ENCODE data around the gene NAV2.

- TF ChIP-seq EZH2 (IDR thresholded peaks at IDR 0.05): no peak
- no peak for TF ChIP-seq YY1 (IDR thresholded peaks at IDR 0.05; ENCODE audit: extremely low read depth, insufficient replicate concordance, low read depth, low read length)
- TF ChIP-seq CTCF (IDR thresholded peaks at IDR 0.05 in 2 of 3, conservative IDR thresholded peaks at IDR 0.05 in 1 of 3; ENCODE audit: borderline replicate concordance in 1 of 3, insufficient read depth in 1 of 3, low read depth in 2 of 3, low read length in 2 of 3): no peak
- TF ChIP-seq SIN3A (IDR thresholded peaks at IDR 0.05; ENCODE audit: low read depth): no peak
Measured at GRCh38 chr11:19819148-19819547, 106.5 kb downstream of the NAV2 start.

Data from HCT116 (cell line).